Suprapubic skin (tissue), 2 donors: ENCODE data around the gene CDH26.

Source experiments
- EP300 ChIP-seq: sonication (generic); formaldehyde crosslinking; IDR thresholded peaks from one replicate; pipeline ENCODE4 v1.6.1; 2017; ENCODE audit warnings: antibody characterized with exemption
- POLR2A ChIP-seq, 2 donors: fragments of 450-650 bp; IDR thresholded peaks; one replicate each; pipeline ENCODE4 v1.6.1; 2017; ENCODE audit warnings: antibody characterized with exemption in 2 of 2, mild to moderate bottlenecking in 2 of 2, moderate library complexity in 2 of 2

DNA sequence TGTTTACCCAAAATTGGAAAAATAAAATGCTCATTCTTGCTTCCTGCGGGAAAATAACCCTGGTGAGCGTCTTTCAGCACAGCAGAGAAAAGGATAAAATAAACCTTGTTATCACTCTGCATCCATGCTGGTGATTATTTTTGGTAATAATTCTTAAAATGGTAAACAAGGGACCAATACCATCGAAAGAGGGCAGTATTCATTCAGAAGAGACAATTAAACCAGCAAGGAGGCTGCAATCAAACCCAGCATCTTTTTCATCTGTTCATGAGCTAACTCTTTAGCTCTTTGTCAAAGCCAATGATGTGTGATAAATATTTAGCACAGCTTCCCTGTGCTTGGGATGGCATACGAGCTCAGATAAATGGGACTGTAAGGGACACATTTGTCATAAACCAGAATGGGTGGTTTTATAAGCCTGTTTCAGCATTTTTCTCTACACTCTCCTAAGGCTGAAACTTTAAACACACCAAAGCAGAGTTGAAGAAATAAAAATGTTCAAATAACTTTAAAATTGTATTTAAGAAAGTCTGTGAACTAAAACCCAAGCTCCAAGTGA, 34.4 kb downstream of the CDH26 start:
- no peak for TF ChIP-seq EP300
- TF ChIP-seq POLR2A (IDR thresholded peaks at IDR 0.05) = no peak
